ENCODE results near the gene FUT7. TPM values are rescaled to one million over a fixed set of nuclear protein-coding genes. Genes with fewer than 3 reads are reported as not detected.

The FUT7 gene
- total and polyA plus RNA-seq, 2 of the 8 experiments (the other 6 are each of a cell fraction or from before 2014, with no cell fraction given): not detected

GRCh38 chr9:137046088-137046787, 14.3 kb upstream of the FUT7 start, which contains the start of gene NPDC1:
Gene NPDC1 (minus strand): TSS chr9:137046177. CDS start chr9:137045989, 188 bp downstream.
- CTCF ChIA-PET (ENCODE audit: partially characterized antibody): interaction anchor here (0.5 to 7.6 kb wide), 34 partner anchors 8 to 296 kb away, joined by 3 to 291 read pairs (median 4); partner anchors contain the start of genes ABCA2, FUT7, MAN1B1 and RNF224
- Histone ChIP-seq H2BK15ac (ENCODE audit: low read length) (no peak within 1 kb of the TSS), H3K18ac (ENCODE audit: extremely low read depth, low read length) (peak within 1 kb of the TSS; percentile 7), H2AFZ (ENCODE audit: low read length) (no peak within 1 kb of the TSS), H3K27ac (ENCODE audit: low read depth, low read length) (no peak within 1 kb of the TSS), H2BK12ac (ENCODE audit: low read depth, low read length) (peak within 1 kb of the TSS; percentile 17; the same call in 1 of the 2 replicates), H2BK20ac (ENCODE audit: low read length) (no peak within 1 kb of the TSS), H3K14ac (ENCODE audit: insufficient read length) (no peak within 1 kb of the TSS), H3K79me2 (ENCODE audit: control insufficient read depth in 1 of 2, insufficient read depth in 2 of 2, low read length in 2 of 2) (peaks cover 0 to 4% of the 10 kb centered on the region in 2 experiments; a peak in 1 of 4 replicates), H3K9ac (replicated peaks in 1 of 4; ENCODE audit: extremely low read depth in 1 of 4, low read depth in 3 of 4, low read length in 3 of 4) (peak within 1 kb of the TSS in 1 of 4 experiments; percentile 71; a peak in 4 of 7 replicates), H4K5ac (ENCODE audit: insufficient read length, low read depth, low read length) (peak within 1 kb of the TSS; percentile 42), H3K36me3 (ENCODE audit: control insufficient read depth in 2 of 4, insufficient read depth in 4 of 4, low read length in 3 of 4) (no peaks in the 10 kb centered on the region), H3K23ac (ENCODE audit: insufficient read length) (no peak within 1 kb of the TSS), H3K4me1 (replicated peaks in 1 of 4; ENCODE audit: control insufficient read depth in 3 of 4, insufficient read depth in 4 of 4, low read length in 3 of 4) (peaks cover 3 to 14% (median 8%) of the 10 kb centered on the region in 4 experiments; a peak in 6 of 7 replicates), H2BK120ac (replicated peaks; ENCODE audit: low read depth, low read length) (no peak within 1 kb of the TSS), H4K91ac (replicated peaks; ENCODE audit: insufficient read length, low read length) (peak within 1 kb of the TSS; percentile 54), H4K20me1 (replicated peaks in 1 of 2; ENCODE audit: control insufficient read depth in 1 of 2, insufficient read depth in 2 of 2, low read length in 2 of 2) (peaks cover 8 to 26% of the 10 kb centered on the region in 2 experiments), H4K8ac (ENCODE audit: extremely low read depth, insufficient read depth, low read length) (peak within 1 kb of the TSS; percentile 79; the same call in 1 of the 2 replicates), H3K4me2 (ENCODE audit: insufficient read depth in 1 of 2, low read depth in 2 of 2, low read length in 2 of 2) (peak within 1 kb of the TSS; percentile 34 to 99), H2BK5ac (ENCODE audit: low read depth, low read length) (no peak within 1 kb of the TSS), H3K79me1 (ENCODE audit: low read depth, low read length) (peaks cover 9% of the 10 kb centered on the region), H3K9me3 (ENCODE audit: insufficient read depth in 2 of 2, low read depth in 1 of 2, low read length in 1 of 2) (no peaks in the 10 kb centered on the region), H3K23me2 (ENCODE audit: low read depth, low read length) (peaks cover 12% of the 10 kb centered on the region; the same call in 1 of the 2 replicates), H3K56ac (replicated peaks; ENCODE audit: insufficient read length, low read depth, low read length) (no peak within 1 kb of the TSS), H3K27me3 (replicated peaks in 1 of 4; ENCODE audit: control insufficient read depth in 3 of 4, extremely low read depth in 1 of 4, insufficient read depth in 3 of 4, low read length in 3 of 4) (peaks cover 17 to 51% (median 37%) of the 10 kb centered on the region in 4 experiments), H2AK5ac (ENCODE audit: low read depth, low read length) (no peak within 1 kb of the TSS), H3K4ac (replicated peaks; ENCODE audit: insufficient read length, low read depth, low read length) (no peak within 1 kb of the TSS), H3K4me3 (ENCODE audit: extremely low read depth in 1 of 4, insufficient read depth in 2 of 4, low read depth in 3 of 4, low read length in 4 of 4) (peak within 1 kb of the TSS; percentile 38 to 62 (median 56))
- POLR2A ChIA-PET (ENCODE audit: partially characterized antibody): interaction anchor here (0.6 to 1.6 kb wide), 6 partner anchors 10 to 198 kb away, joined by 3 to 4 read pairs (median 3); partner anchors contain the start of gene MAN1B1
- WGBS, 2 experiments (ENCODE audit: extremely low coverage in 1 of 2, insufficient coverage in 1 of 2, insufficient read length in 1 of 2, insufficient replicate concordance in 2 of 2, low coverage in 1 of 2, low lambda C conversion rate in 2 of 2, missing lambda C conversion rate in 1 of 2): 2% methylated on average over 46 of the region's 57 CpGs; no CpG with 5 or more reads in 1 of the 2 experiments
- FAIRE-seq (no peak), DNase-seq (ENCODE audit: low read depth in 1 of 2, low spot score in 2 of 2) (peak; percentile 59 to 99)
- peak; percentile 51; the same call in 1 of the 2 replicates for TF ChIP-seq CREB1 (IDR thresholded peaks at IDR 0.05)
- no peak; the same call in 1 of the 2 replicates for TF ChIP-seq BACH1 (IDR thresholded peaks at IDR 0.05; ENCODE audit: low read length)
- TF ChIP-seq GABPA (IDR thresholded peaks at IDR 0.05; ENCODE audit: borderline replicate concordance, insufficient read depth, low read length): peak; percentile 53; the same call in 1 of the 2 replicates
- no peak for TF ChIP-seq MAFK (IDR thresholded peaks at IDR 0.05; ENCODE audit: low read depth, low read length)
- no peak for TF ChIP-seq HDAC6 (IDR thresholded peaks at IDR 0.05; ENCODE audit: low read depth, low read length)
- no peak for TF ChIP-seq POLR2AphosphoS5 (IDR thresholded peaks at IDR 0.05; ENCODE audit: low read depth, low read length)
- TF ChIP-seq POU5F1 (IDR thresholded peaks at IDR 0.05; ENCODE audit: low read depth, low read length): no peak
- TF ChIP-seq ATF3 (IDR thresholded peaks at IDR 0.05; ENCODE audit: insufficient read depth, low read depth, low read length): no peak
- TF ChIP-seq EP300 (IDR thresholded peaks at IDR 0.05; ENCODE audit: borderline replicate concordance in 1 of 2, low read depth in 2 of 2, low read length in 2 of 2): peak in 1 of 2 experiments; percentile 56; a peak in 1 of 3 replicates
- TF ChIP-seq PHF8 (conservative IDR thresholded peaks at IDR 0.05; ENCODE audit: low read depth, low read length): no peak
- no peak for TF ChIP-seq JUN (IDR thresholded peaks at IDR 0.05; ENCODE audit: low read depth, low read length)
